ENCODE measurements around the gene CCDC24.

CCDC24 gene

GRCh38 chr1:43963890-43964289 is 27.5 kb upstream of the CCDC24 start:
- no peak for DNase-seq

GRCh38 chr1:43965316-43965715 is 26.1 kb upstream of the CCDC24 start:
- no peak for DNase-seq

DNA sequence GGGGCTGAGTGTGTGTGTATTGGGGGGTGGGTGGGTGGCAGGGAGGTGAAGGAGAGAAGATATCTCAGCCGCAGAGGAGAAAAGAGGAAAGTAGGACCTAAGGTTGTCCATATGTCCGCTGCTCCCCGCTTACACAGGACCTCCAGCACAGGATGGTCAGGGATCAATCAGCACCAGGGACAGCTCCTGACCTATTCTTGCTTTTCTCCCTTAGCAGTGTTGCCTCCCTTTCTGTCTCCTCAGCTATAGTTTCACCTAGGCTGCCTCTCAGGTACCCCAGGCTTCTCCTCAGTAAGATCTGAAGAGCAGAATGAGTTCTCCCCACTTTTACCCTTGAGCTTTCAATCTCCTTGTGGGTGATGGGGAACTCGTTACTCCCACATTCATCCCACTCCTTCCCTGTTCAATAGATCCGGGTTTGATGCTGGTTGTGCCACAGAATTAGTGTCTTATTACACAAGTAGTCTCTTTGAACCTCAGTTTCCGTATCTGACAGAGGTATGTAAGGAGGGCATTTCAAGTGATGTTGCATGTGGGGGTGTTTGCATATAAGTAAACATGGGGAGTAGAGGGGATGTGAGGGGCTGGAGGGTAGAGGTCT is 23.0 kb upstream of the CCDC24 start:
- DNase-seq = peak in 2 of 6 experiments; percentile 16 to 23

GRCh38 chr1:43969416-43969745 is 22.0 kb upstream of the CCDC24 start:
- no peak for DNase-seq

GRCh38 chr1:43969746-43970466 is 21.5 kb upstream of the CCDC24 start, which contains the start of gene DPH2:
TSS of gene DPH2 (plus strand) at chr1:43970010. CDS start at chr1:43970176, 166 bp downstream.
- DNase-seq = peak; percentile 88 to 95 (median 90)

DNA sequence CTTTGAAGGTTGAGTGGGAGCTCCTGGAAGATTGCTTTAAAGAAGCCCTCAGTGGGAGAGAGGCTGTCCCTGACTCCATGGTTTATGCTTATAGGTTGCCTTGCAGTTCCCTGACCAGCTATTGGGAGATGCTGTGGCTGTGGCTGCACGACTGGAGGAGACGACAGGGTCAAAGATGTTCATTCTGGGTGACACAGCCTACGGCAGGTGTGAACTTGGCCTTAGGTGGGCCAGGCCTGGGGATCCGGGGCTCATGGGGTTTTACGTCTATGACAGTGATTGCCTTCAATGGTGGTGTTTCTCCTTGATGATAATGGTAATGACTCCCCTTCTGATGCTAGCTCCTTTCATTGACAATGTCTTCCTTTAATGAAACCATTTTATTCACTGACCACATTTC is 20.9 kb upstream of the CCDC24 start:
- no peak for DNase-seq

GRCh38 chr1:43970911-43971310 is 20.5 kb upstream of the CCDC24 start:
- DNase-seq = no peak

- no peak for DNase-seq
Observed at GRCh38 chr1:43971336-43971980, 19.9 kb upstream of the CCDC24 start.

DNA sequence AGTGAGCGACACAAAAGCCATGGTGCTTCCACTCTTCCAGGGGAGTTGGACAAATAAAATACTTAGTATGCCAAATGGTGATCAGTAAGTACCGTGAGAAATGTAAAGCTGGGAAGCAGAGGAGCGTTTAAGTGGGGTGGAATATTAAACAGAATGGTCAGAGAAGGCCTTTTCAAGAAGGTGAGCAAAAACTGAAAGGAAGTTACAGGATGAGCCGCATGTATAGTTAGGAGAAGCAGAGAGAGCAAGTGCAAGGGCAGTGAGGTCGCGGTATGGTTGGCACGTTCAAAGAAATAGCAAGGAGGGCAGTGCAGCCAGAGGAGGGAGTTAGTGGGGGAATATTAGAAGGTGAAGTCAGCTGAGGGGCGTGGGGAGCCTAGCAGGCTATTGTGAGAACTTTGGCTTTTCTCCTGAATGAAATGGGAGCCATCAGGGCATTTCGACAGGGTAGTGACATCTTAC is 17.4 kb upstream of the CCDC24 start:
- DNase-seq = peak in 1 of 6 experiments; percentile 57

GRCh38 chr1:43974443-43975248 is 16.8 kb upstream of the CCDC24 start, which contains the start of gene ATP6V0B:
TSS of gene ATP6V0B (plus strand) at chr1:43974960. CDS start at chr1:43975041, 81 bp downstream.
- peak; percentile 82 to 94 (median 87) for DNase-seq

DNA sequence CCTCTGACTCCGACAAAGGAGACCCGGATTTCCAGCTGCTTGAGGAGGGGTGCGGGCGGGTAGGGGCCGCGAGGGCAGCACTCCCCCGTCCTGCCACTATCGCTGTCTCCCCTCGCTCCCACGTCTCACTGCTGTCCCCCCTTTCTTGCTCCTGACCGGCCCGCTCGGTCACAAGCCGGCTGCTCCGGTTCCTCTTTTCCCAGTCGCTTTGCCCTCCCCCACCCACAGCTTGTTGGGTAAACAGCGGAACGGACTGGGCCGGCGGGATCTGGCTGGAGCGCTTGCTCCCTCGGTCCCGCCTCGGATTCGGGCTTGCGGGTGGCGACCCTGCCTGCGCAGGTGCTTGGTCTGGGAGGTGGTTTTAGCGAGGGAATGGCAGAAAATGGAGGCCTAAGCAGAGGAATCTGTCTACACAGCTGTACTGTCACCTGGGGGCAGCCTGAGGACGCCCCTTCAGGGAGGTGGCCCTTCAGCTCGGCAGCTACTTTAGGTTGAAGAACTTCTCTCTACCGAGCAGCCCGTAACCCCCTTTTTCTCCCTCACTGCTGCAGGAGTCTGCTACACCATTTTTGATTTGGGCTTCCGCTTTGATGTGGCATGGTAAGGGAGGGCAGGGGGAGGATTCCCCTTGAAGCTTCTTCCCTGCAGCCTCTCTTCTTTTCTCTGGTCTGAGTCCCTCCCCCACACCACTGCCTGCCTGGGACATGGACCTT is 16.0 kb upstream of the CCDC24 start:
- DNase-seq = peak; percentile 20 to 70 (median 50)

- DNase-seq = no peak
Observed at GRCh38 chr1:43976045-43976444, 15.4 kb upstream of the CCDC24 start.

GRCh38 chr1:43976890-43977289 is 14.5 kb upstream of the CCDC24 start:
- DNase-seq = no peak

DNA sequence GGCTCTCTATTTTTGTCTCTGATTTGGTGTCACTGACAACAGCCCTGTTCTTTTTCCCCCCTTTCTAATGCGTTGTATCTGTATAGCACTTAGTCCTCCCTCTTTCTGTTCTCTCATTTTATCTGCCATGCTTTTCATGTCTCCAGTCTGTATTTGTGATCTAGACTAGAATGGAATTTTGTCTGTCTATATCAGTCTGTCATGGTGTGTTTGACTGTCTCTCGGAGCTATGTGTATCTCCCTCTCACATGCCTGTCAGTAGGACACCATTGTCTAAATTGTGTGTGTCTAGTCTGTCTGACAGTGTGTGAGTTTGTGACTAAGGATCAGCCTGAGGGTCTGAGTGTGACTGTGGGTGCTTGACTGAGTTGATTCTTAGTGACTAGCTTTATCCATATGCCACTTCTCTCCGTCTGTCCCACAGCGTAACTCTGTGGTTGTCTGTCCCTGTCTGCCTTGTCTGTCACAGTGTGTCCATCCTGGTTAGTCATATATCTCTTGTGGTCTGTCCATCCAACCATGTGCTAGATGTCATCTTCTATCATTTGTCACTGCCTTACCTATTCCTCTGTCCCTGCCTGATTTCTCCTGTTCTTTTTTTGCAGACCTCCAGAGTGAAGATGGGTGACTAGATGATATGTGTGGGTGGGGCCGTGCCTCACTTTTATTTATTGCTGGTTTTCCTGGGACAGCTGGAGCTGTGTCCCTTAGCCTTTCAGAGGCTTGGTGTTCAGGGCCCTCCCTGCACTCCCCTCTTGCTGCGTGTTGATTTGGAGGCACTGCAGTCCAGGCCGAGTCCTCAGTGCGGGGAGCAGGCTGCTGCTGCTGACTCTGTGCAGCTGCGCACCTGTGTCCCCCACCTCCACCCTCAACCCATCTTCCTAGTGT is 13.8 kb upstream of the CCDC24 start:
- no peak for DNase-seq

DNA sequence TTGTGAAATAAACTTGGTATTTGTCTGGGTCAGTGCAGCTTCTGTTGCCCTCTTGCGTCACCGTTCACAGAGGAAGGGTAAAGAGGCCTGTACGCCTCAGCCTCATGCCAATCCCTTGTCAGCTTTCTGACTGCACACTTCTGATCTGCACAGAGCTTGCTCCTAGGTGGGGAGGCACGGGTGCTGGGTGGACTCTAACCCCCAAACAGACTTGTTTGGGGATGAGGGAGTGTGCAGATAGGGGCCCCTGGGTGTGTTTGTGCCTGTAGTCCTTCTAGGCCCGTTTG is 13.2 kb upstream of the CCDC24 start:
- no peak for DNase-seq

GRCh38 chr1:43978551-43979260 is 12.7 kb upstream of the CCDC24 start, which contains the start of gene B4GALT2:
TSS of gene B4GALT2 (plus strand) at chr1:43979210. CDS start at chr1:43981161, 1,951 bp downstream.
- no peak for DNase-seq

- no peak for DNase-seq
Observed at GRCh38 chr1:43979261-43979527, 12.2 kb upstream of the CCDC24 start.

DNA sequence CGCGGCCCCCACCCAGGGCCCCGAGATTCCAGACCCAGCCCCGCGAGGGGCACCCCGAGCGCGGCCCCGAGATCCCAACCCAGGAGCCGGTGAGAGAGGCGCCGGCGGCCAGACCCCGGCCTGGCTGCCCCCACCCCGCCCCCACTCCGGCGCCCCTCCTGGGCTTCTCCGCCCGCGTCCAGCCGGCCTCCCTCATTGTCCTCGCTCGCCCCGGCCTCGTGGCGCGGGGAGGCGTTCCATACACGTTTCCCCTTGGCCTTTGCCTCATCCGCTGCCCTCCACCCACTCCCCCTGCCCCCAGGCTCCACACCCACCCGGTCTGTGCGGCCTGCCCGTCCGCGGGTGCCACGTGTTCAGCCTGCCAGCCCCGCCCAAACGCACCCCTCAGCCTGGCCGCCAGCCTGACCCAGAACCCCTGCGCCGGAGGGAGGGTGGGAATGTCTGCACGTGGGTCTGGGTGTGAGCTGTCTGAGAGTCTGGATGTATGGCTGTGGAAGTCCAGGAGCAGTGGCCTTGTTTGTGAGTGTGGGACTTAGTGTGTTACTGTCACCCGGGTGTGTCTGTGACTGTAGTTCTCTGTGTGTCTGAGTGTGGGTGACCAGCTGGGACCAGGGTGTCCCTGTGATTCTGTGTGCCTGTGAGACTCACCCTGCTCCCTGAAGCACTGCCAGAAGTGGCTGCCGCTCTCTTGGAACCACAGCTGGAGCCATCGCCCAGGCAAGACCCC is 11.7 kb upstream of the CCDC24 start:
- no peak for DNase-seq

DNA sequence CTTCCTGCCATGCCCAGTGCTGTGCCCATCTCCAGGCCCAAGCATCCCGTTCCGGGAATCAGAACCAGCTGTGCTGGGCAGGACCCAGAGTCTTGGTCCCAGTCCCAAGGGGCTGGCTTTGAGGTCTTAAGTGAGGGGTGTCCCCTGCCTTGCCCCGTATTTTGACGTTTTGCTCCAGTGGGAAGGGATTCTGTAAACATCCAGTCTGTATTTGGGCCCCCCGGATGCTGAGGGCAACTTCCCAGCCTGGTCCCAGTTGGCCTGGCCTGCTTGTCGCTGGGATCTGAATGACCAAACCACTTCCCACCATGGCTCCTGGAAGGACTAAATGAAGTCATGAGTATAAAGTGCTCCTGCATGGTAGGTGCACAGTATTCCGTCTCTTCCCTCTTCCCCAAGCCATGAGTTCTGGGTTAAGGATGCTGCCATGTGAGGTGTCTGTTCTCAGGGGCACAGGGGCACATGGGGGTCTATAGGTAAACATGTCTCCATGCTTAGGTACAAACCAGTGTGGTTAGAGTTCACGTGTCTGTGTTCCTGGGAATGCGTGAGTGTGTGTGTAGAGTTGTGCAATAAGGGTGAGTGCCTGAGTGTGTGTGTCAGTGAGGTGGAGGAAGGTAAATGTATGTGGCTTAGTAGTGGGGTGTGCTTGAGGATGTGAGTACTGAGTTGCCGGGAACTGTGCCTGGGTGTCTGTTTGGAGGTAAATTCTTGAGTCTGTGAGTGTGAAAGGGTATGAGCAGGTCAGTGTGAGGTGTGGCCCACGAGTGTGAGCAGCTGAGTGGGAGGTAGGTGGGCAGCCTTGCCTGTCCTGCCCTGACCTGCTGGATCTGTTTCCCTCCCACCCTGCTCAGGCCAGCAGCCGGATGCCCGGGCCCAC is 10.9 kb upstream of the CCDC24 start:
- no peak for DNase-seq

Measured in stimulated activated naive CD4-positive, alpha-beta T cell (primary cell).